HEK293 (cell line): ENCODE measurements around the gene SNX6.

Experiments used
- KLF9 ChIP-seq: fragments of 450-650 bp; formaldehyde crosslinking; IDR thresholded peaks from 2 replicates; pipeline ENCODE4 v1.5.1; 2016; ENCODE audit warnings: missing biosample characterization, missing genetic modification characterization, low read depth
- PRDM2 ChIP-seq: fragments of 450-650 bp; formaldehyde crosslinking; IDR thresholded peaks from 2 replicates; pipeline ENCODE4 v1.5.1; 2016; ENCODE audit warnings: missing biosample characterization, missing genetic modification characterization, borderline replicate concordance
- YY1 ChIP-seq: fragments of 450-650 bp; formaldehyde crosslinking; IDR thresholded peaks from 2 replicates; pipeline ENCODE4 v1.5.1; 2018; ENCODE audit warnings: missing biosample characterization, missing genetic modification characterization
- ZFP3 ChIP-seq: fragments of 450-650 bp; formaldehyde crosslinking; IDR thresholded peaks from 2 replicates; pipeline ENCODE4 v1.5.1; 2016; ENCODE audit warnings: low read depth, missing biosample characterization, missing genetic modification characterization
- ZNF324 ChIP-seq: fragments of 450-650 bp; formaldehyde crosslinking; IDR thresholded peaks from 2 replicates; pipeline ENCODE4 v1.5.1; 2016; ENCODE audit warnings: missing biosample characterization, missing genetic modification characterization
- ZNF571 ChIP-seq: fragments of 450-650 bp; formaldehyde crosslinking; IDR thresholded peaks from 2 replicates; pipeline ENCODE4 v1.5.0; 2017; ENCODE audit warnings: missing biosample characterization, missing genetic modification characterization
- ZNF843 ChIP-seq: fragments of 450-650 bp; formaldehyde crosslinking; IDR thresholded peaks from 2 replicates; pipeline ENCODE4 v1.5.1; 2016; ENCODE audit warnings: missing biosample characterization, missing genetic modification characterization
- ZSCAN18 ChIP-seq: fragments of 450-650 bp; formaldehyde crosslinking; IDR thresholded peaks from 2 replicates; pipeline ENCODE4 v1.5.1; 2016; ENCODE audit warnings: missing biosample characterization, missing genetic modification characterization
- TF ChIP-seq, protein P1 (sequence below): fragments of 450-650 bp; formaldehyde crosslinking; IDR thresholded peaks from 2 replicates; pipeline ENCODE4 v1.5.1; 2016; ENCODE audit warnings: missing biosample characterization, missing genetic modification characterization
- TF ChIP-seq, protein P2 (sequence below): fragments of 450-650 bp; formaldehyde crosslinking; IDR thresholded peaks from 2 replicates; pipeline ENCODE4 v1.5.1; 2016; ENCODE audit warnings: missing biosample characterization, missing genetic modification characterization

GRCh38 chr14:34662561-34663088, 32.7 kb upstream of the SNX6 start:
- TF ChIP-seq, protein P1, sequence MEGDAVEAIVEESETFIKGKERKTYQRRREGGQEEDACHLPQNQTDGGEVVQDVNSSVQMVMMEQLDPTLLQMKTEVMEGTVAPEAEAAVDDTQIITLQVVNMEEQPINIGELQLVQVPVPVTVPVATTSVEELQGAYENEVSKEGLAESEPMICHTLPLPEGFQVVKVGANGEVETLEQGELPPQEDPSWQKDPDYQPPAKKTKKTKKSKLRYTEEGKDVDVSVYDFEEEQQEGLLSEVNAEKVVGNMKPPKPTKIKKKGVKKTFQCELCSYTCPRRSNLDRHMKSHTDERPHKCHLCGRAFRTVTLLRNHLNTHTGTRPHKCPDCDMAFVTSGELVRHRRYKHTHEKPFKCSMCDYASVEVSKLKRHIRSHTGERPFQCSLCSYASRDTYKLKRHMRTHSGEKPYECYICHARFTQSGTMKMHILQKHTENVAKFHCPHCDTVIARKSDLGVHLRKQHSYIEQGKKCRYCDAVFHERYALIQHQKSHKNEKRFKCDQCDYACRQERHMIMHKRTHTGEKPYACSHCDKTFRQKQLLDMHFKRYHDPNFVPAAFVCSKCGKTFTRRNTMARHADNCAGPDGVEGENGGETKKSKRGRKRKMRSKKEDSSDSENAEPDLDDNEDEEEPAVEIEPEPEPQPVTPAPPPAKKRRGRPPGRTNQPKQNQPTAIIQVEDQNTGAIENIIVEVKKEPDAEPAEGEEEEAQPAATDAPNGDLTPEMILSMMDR (tag by site-specific recombination): no peak
- TF ChIP-seq PRDM2 (tag by site-specific recombination) (no peak), ZSCAN18 (tag by site-specific recombination) (no peak), YY1 (tag by site-specific recombination) (no peak), ZFP3 (tag by site-specific recombination) (no peak), ZNF843 (tag by site-specific recombination) (no peak), KLF9 (tag by site-specific recombination) (no peak), ZNF324 (tag by site-specific recombination) (no peak), ZNF571 (tag by site-specific recombination) (no peak)
- TF ChIP-seq, protein P2, sequence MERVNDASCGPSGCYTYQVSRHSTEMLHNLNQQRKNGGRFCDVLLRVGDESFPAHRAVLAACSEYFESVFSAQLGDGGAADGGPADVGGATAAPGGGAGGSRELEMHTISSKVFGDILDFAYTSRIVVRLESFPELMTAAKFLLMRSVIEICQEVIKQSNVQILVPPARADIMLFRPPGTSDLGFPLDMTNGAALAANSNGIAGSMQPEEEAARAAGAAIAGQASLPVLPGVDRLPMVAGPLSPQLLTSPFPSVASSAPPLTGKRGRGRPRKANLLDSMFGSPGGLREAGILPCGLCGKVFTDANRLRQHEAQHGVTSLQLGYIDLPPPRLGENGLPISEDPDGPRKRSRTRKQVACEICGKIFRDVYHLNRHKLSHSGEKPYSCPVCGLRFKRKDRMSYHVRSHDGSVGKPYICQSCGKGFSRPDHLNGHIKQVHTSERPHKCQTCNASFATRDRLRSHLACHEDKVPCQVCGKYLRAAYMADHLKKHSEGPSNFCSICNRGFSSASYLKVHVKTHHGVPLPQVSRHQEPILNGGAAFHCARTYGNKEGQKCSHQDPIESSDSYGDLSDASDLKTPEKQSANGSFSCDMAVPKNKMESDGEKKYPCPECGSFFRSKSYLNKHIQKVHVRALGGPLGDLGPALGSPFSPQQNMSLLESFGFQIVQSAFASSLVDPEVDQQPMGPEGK: no peak
